CD14-positive monocyte (primary cell): ENCODE measurements around the gene IL31. TPM values are rescaled to one million over a fixed set of nuclear protein-coding genes. Genes with fewer than 3 reads are reported as not detected.

ENCODE experiments used
- DNase-seq, 3 donors: peaks; one replicate each; pipeline ENCODE4 v3.0.0-alpha.2; 2011 to 2022
- H2AFZ ChIP-seq: 2 replicates; pipeline ENCODE4 v1.6.0; 2012; ENCODE audit warnings: mild to moderate bottlenecking, low read depth, low read length, inconsistent platforms; ENCODE audit not compliant: insufficient read depth, poor library complexity, severe bottlenecking
- H3K27ac ChIP-seq, 2 donors: 1 replicate in 1 of 2; 2 replicates in 1 of 2; pipeline ENCODE4 v1.5.1; 2012 to 2013; ENCODE audit warnings: low read length in 2 of 2, control low read depth in 1 of 2, inconsistent platforms in 1 of 2, low read depth in 1 of 2, mild to moderate bottlenecking in 1 of 2
- H3K27me3 ChIP-seq, 2 donors: one replicate each; pipeline versions ENCODE4 v1.6.0 to v1.6.1; 2011 to 2013; ENCODE audit warnings: low read length in 2 of 2; ENCODE audit not compliant: control insufficient read depth in 2 of 2, insufficient read depth in 2 of 2
- H3K36me3 ChIP-seq, 2 donors: replicated peaks in 1 of 2; 1 replicate in 1 of 2; 2 replicates in 1 of 2; pipeline versions ENCODE4 v1.5.1 to v1.6.1; 2012 to 2013; ENCODE audit warnings: low read length in 2 of 2, control low read depth in 1 of 2, inconsistent platforms in 1 of 2, mild to moderate bottlenecking in 1 of 2; ENCODE audit not compliant: insufficient read depth in 2 of 2, control insufficient read depth in 1 of 2
- H3K4me1 ChIP-seq, 2 donors: 1 replicate in 1 of 2; 2 replicates in 1 of 2; pipeline versions ENCODE4 v1.5.1 to v1.6.1; 2012 to 2013; ENCODE audit warnings: low read length in 2 of 2, control low read depth in 1 of 2, inconsistent platforms in 1 of 2, mild to moderate bottlenecking in 1 of 2, moderate library complexity in 1 of 2; ENCODE audit not compliant: insufficient read depth in 2 of 2, control insufficient read depth in 1 of 2
- H3K4me2 ChIP-seq: replicated peaks from 2 replicates; pipeline ENCODE3; 2012; ENCODE audit warnings: low read length, moderate library complexity, mild to moderate bottlenecking; ENCODE audit not compliant: poor library complexity, severe bottlenecking; ENCODE audit errors: extremely low read depth
- H3K4me3 ChIP-seq, 3 experiments: fragments of 200-600 bp in 1 of 3; sonication (generic) in 1 of 3; replicated peaks in 1 of 3; 1 replicate in 2 of 3; 2 replicates in 1 of 3; pipeline ENCODE4 v1.5.1; 2011 to 2013; ENCODE audit warnings: low read length in 3 of 3, mild to moderate bottlenecking in 3 of 3, control low read depth in 2 of 3, low read depth in 2 of 3, inconsistent platforms in 1 of 3, moderate library complexity in 1 of 3
- H3K79me2 ChIP-seq: 2 replicates; pipeline ENCODE4 v1.6.0; 2012; ENCODE audit warnings: mild to moderate bottlenecking, control low read depth, inconsistent platforms, low read length, moderate library complexity; ENCODE audit not compliant: insufficient read depth
- H3K9ac ChIP-seq: 2 replicates; pipeline ENCODE4 v1.6.0; 2017; ENCODE audit warnings: low read length, mild to moderate bottlenecking; ENCODE audit not compliant: insufficient read depth, poor library complexity, severe bottlenecking
- H3K9me3 ChIP-seq, 2 donors: replicated peaks in 1 of 2; 1 replicate in 1 of 2; 2 replicates in 1 of 2; pipeline versions ENCODE4 v1.5.1 to v1.6.1; 2012 to 2013; ENCODE audit warnings: low read length in 2 of 2, control low read depth in 1 of 2; ENCODE audit not compliant: control insufficient read depth in 1 of 2, insufficient read depth in 1 of 2
- H4K20me1 ChIP-seq: 2 replicates; pipeline ENCODE4 v1.6.0; 2012; ENCODE audit warnings: mild to moderate bottlenecking, low read length, control low read depth, moderate library complexity; ENCODE audit not compliant: insufficient read depth
- H3K27ac Mint-ChIP-seq, 7 donors: one replicate each; pipeline ENCODE4 v1.8.0; 2020; ENCODE audit warnings: mild to moderate bottlenecking in 7 of 7, mixed read lengths in 7 of 7, moderate library complexity in 6 of 7, inconsistent platforms in 2 of 7
- H3K27me3 Mint-ChIP-seq, 3 donors: one replicate each; pipeline ENCODE4 v1.8.0; 2021 to 2022; ENCODE audit warnings: low read depth in 3 of 3, mild to moderate bottlenecking in 3 of 3, mixed read lengths in 3 of 3, moderate library complexity in 3 of 3, inconsistent platforms in 1 of 3
- H3K36me3 Mint-ChIP-seq, 2 donors: one replicate each; pipeline ENCODE4 v1.8.0; 2020; ENCODE audit warnings: mixed read lengths in 2 of 2, inconsistent platforms in 1 of 2, mild to moderate bottlenecking in 1 of 2
- H3K4me1 Mint-ChIP-seq: one replicate; pipeline ENCODE4 v1.8.0; 2020; ENCODE audit warnings: mild to moderate bottlenecking, mixed read lengths
- H3K4me3 Mint-ChIP-seq, 2 donors: one replicate each; pipeline ENCODE4 v1.8.0; 2020; ENCODE audit warnings: mild to moderate bottlenecking in 2 of 2, mixed read lengths in 2 of 2, moderate library complexity in 1 of 2
- H3K9me3 Mint-ChIP-seq, 7 donors: one replicate each; pipeline ENCODE4 v1.8.0; 2020 to 2022; ENCODE audit warnings: mixed read lengths in 7 of 7, mild to moderate bottlenecking in 6 of 7, moderate library complexity in 6 of 7, inconsistent platforms in 2 of 7
- CTCF ChIP-seq: fragments of 200-600 bp; IDR thresholded peaks from one replicate; pipeline ENCODE4 v1.8.0; 2022; ENCODE audit warnings: antibody characterized with exemption, mild to moderate bottlenecking
- whole genome bisulfite sequencing: methylation state at CpG from one replicate; pipeline ENCODE4 v1.1.5; 2013; ENCODE audit warnings: missing lambda C conversion rate; ENCODE audit not compliant: insufficient coverage; 5-methylcytosine and 5-hydroxymethylcytosine counted together
- intact Hi-C, 2 donors: fragments of 100-400 bp; cut with micrococcal nuclease; formaldehyde crosslinking; loops; one replicate each; pipeline versions ENCODE4 v1.15.0 to v1.15.1; 2023
- polyA plus RNA-seq, 3 donors: library from polyadenylated mRNA; depleted of rRNA in 1 of 3; unstranded in 2 of 3; stranded (reverse) in 1 of 3; fragments of 300-500 nt in 2 of 3; fragments of >200 nt in 1 of 3; fragmentation: Illumina TruSeq in 2 of 3; gene quantifications; 1 replicate in 2 of 3; 2 replicates in 1 of 3; pipeline ENCODE4 v1.2.3, GENCODE V29; 2012 to 2021

Gene IL31
- polyA plus RNA-seq, 3 donors, result not detected

- no peaks in the 10 kb centered on the region for H3K79me2 ChIP-seq
- peak in 2 of 3 donors; percentile 34 to 35 for DNase-seq
- Mint-ChIP-seq H3K36me3 (no peaks in the 10 kb centered on the region), H3K27ac (no peak overlapping the region), H3K27me3 (peaks cover 0 to 7% (median 4%) of the 10 kb centered on the region in 3 donors), H3K4me3 (no peak overlapping the region), H3K4me1 (no peaks in the 10 kb centered on the region), H3K9me3 (peaks cover 0 to 5% (median 1%) of the 10 kb centered on the region in 7 donors)
- no peak overlapping the region for H3K27ac ChIP-seq
- H4K20me1 ChIP-seq, result no peaks in the 10 kb centered on the region
- no peaks in the 10 kb centered on the region for H3K36me3 ChIP-seq
- no peaks in the 10 kb centered on the region for H3K4me1 ChIP-seq
- H3K9ac ChIP-seq, result no peak overlapping the region
- H3K4me3 ChIP-seq, result no peak overlapping the region
- no peaks in the 10 kb centered on the region for H3K9me3 ChIP-seq
- intact Hi-C loops, result no loop called here
- no peak overlapping the region for H3K4me2 ChIP-seq
- peak; percentile 74 for TF ChIP-seq CTCF
- no peak overlapping the region for H2AFZ ChIP-seq
- 100% methylated on average over 2 of the region's 18 CpGs for WGBS
- H3K27me3 ChIP-seq, result no peaks in the 10 kb centered on the region
These were observed 17.0 kb upstream of the IL31 start for GRCh38 chr12:122190842-122191668.

- H3K27me3 Mint-ChIP-seq, result peaks cover 1 to 7% (median 2%) of the 10 kb centered on the region in 3 donors
These were observed 15.8 kb upstream of the IL31 start for GRCh38 chr12:122189626-122190475.

More at GRCh38 chr12:122189626-122190475, 15.8 kb upstream of the IL31 start:
- Mint-ChIP-seq H3K4me1 (peaks cover 8% of the 10 kb centered on the region), H3K9me3 (peaks cover 0 to 2% (median 0%) of the 10 kb centered on the region in 7 donors), H3K27ac (peak overlapping the region in 1 of 7 donors; percentile 36), H3K36me3 (no peaks in the 10 kb centered on the region), H3K4me3 (no peak overlapping the region)
- no peaks in the 10 kb centered on the region for H3K27me3 ChIP-seq
- intact Hi-C loops, result no loop called here
- H3K9me3 ChIP-seq, result no peaks in the 10 kb centered on the region
- H3K4me3 ChIP-seq, result no peak overlapping the region
- no peaks in the 10 kb centered on the region for H3K36me3 ChIP-seq
- H3K27ac ChIP-seq, result no peak overlapping the region
- H3K79me2 ChIP-seq, result no peaks in the 10 kb centered on the region
- H3K9ac ChIP-seq, result no peak overlapping the region
- peaks cover 0 to under 1% of the 10 kb centered on the region in 2 donors for H3K4me1 ChIP-seq
- H2AFZ ChIP-seq, result no peak overlapping the region
- 95% methylated on average over 29 of the region's 34 CpGs for WGBS
- H3K4me2 ChIP-seq, result no peak overlapping the region
- no peak for TF ChIP-seq CTCF
- no peak for DNase-seq
- no peaks in the 10 kb centered on the region for H4K20me1 ChIP-seq
